H9 (cell line): ENCODE data around the gene CTIF. TPM values are rescaled to one million over a fixed set of nuclear protein-coding genes. Genes with fewer than 3 reads are reported as not detected.
A peak's percentile ranks its signal among the peaks of the same experiment; 100 is the strongest.

ENCODE experiments used
- DNase-seq: peaks from one replicate; pipeline ENCODE4 v3.0.0-alpha.2; 2017
- H2AFZ ChIP-seq: one replicate; pipeline ENCODE4 v1.6.1; 2013; ENCODE audit warnings: mild to moderate bottlenecking, low read length, control low read depth, moderate library complexity
- H2AK5ac ChIP-seq: 2 replicates; pipeline ENCODE4 v1.6.1; 2013; ENCODE audit warnings: low read length, control low read depth, mixed read lengths; ENCODE audit not compliant: insufficient read length
- H2BK120ac ChIP-seq: one replicate; pipeline ENCODE4 v1.6.1; 2013; ENCODE audit warnings: low read depth, mild to moderate bottlenecking, low read length, control low read depth, inconsistent platforms; ENCODE audit not compliant: poor library complexity, severe bottlenecking
- H2BK12ac ChIP-seq: 2 replicates; pipeline ENCODE4 v1.6.1; 2013; ENCODE audit warnings: low read length, control low read depth, mixed read lengths, low read depth; ENCODE audit not compliant: insufficient read length
- H2BK15ac ChIP-seq: 2 replicates; pipeline ENCODE4 v1.6.1; 2013; ENCODE audit warnings: low read depth, low read length, control low read depth
- H2BK20ac ChIP-seq: one replicate; pipeline ENCODE4 v1.6.1; 2013; ENCODE audit warnings: low read depth, mild to moderate bottlenecking, low read length, control low read depth, inconsistent platforms; ENCODE audit not compliant: poor library complexity, severe bottlenecking
- H2BK5ac ChIP-seq: 2 replicates; pipeline ENCODE4 v1.6.1; 2013; ENCODE audit warnings: low read length, control low read depth, mixed read lengths; ENCODE audit not compliant: insufficient read length
- H3K14ac ChIP-seq: 2 replicates; pipeline ENCODE4 v1.6.1; 2013; ENCODE audit warnings: low read length, control low read depth; ENCODE audit not compliant: insufficient read depth
- H3K18ac ChIP-seq: 2 replicates; pipeline ENCODE4 v1.6.1; 2013; ENCODE audit warnings: low read depth, mild to moderate bottlenecking, mixed read lengths, low read length, control low read depth; ENCODE audit not compliant: insufficient read length
- H3K23ac ChIP-seq: 2 replicates; pipeline ENCODE4 v1.6.1; 2013; ENCODE audit warnings: low read length, control low read depth, mixed read lengths, low read depth; ENCODE audit not compliant: insufficient read length
- H3K23me2 ChIP-seq: 2 replicates; pipeline ENCODE4 v1.6.1; 2013; ENCODE audit warnings: low read depth, mild to moderate bottlenecking, mixed read lengths, low read length, control low read depth; ENCODE audit not compliant: insufficient read length, poor library complexity, severe bottlenecking
- H3K27ac ChIP-seq: 2 replicates; pipeline ENCODE4 v1.5.1; 2013; ENCODE audit warnings: low read length, control low read depth, mixed read lengths, low read depth; ENCODE audit not compliant: insufficient read length
- H3K27me3 ChIP-seq: 2 replicates; pipeline ENCODE4 v1.6.1; 2013; ENCODE audit warnings: low read length, control low read depth, inconsistent platforms; ENCODE audit not compliant: insufficient read depth
- H3K4ac ChIP-seq: 2 replicates; pipeline ENCODE4 v1.6.1; 2013; ENCODE audit warnings: low read depth, mild to moderate bottlenecking, control low read depth, inconsistent platforms, low read length, moderate library complexity
- H3K4me1 ChIP-seq: 2 replicates; pipeline ENCODE4 v1.6.1; 2013; ENCODE audit warnings: low read length, control low read depth, inconsistent platforms; ENCODE audit not compliant: insufficient read depth
- H3K4me2 ChIP-seq: 2 replicates; pipeline ENCODE4 v1.6.1; 2013; ENCODE audit warnings: low read length, control low read depth, mixed read lengths; ENCODE audit not compliant: insufficient read length, insufficient read depth
- H3K56ac ChIP-seq: 2 replicates; pipeline ENCODE4 v1.6.1; 2013; ENCODE audit warnings: low read depth, mild to moderate bottlenecking, mixed read lengths, low read length, control low read depth; ENCODE audit not compliant: insufficient read length
- H3K79me1 ChIP-seq: 2 replicates; pipeline ENCODE4 v1.6.1; 2013; ENCODE audit warnings: low read depth, mild to moderate bottlenecking, moderate library complexity, low read length, control low read depth, inconsistent platforms; ENCODE audit not compliant: insufficient read depth, poor library complexity, severe bottlenecking
- H3K79me2 ChIP-seq: 2 replicates; pipeline ENCODE4 v1.6.1; 2013; ENCODE audit warnings: low read length, control low read depth, inconsistent platforms; ENCODE audit not compliant: insufficient read depth
- H3K9ac ChIP-seq: 2 replicates; pipeline ENCODE4 v1.6.1; 2013; ENCODE audit warnings: low read length, control low read depth, mixed read lengths; ENCODE audit not compliant: insufficient read length; ENCODE audit errors: extremely low read depth
- H3K9me3 ChIP-seq: one replicate; pipeline ENCODE4 v1.6.1; 2013; ENCODE audit warnings: low read depth, low read length, inconsistent platforms; ENCODE audit not compliant: control insufficient read depth
- H3T11ph ChIP-seq: one replicate; pipeline ENCODE4 v1.6.1; 2013; ENCODE audit warnings: mild to moderate bottlenecking, low read length, control low read depth, inconsistent platforms
- H4K20me1 ChIP-seq: one replicate; pipeline ENCODE4 v1.6.1; 2013; ENCODE audit not compliant: control insufficient read depth, insufficient read length, insufficient read depth
- H4K5ac ChIP-seq: 2 replicates; pipeline ENCODE4 v1.6.1; 2013; ENCODE audit warnings: low read depth, mild to moderate bottlenecking, mixed read lengths, low read length, control low read depth; ENCODE audit not compliant: insufficient read length
- H4K8ac ChIP-seq: replicated peaks from 2 replicates; pipeline ENCODE4 v1.6.1; 2013; ENCODE audit warnings: low read length, control low read depth, mixed read lengths, low read depth; ENCODE audit not compliant: insufficient read length
- H4K91ac ChIP-seq: 2 replicates; pipeline ENCODE4 v1.6.1; 2013; ENCODE audit warnings: low read depth, mild to moderate bottlenecking, moderate library complexity, mixed read lengths, low read length, control low read depth; ENCODE audit not compliant: insufficient read length
- H3K27ac Mint-ChIP-seq, 3 experiments: 2 replicates in 2 of 3; 3 replicates in 1 of 3; pipeline ENCODE4 v1.8.0; 2020 to 2021; ENCODE audit warnings: mixed read lengths in 3 of 3, mild to moderate bottlenecking in 1 of 3, moderate library complexity in 1 of 3
- H3K27me3 Mint-ChIP-seq: 2 replicates; pipeline ENCODE4 v1.8.0; 2021; ENCODE audit warnings: low read depth, mild to moderate bottlenecking, moderate library complexity, mixed read lengths
- H3K36me3 Mint-ChIP-seq, 3 experiments: 2 replicates in 2 of 3; 3 replicates in 1 of 3; pipeline ENCODE4 v1.8.0; 2020 to 2021; ENCODE audit warnings: low read depth in 3 of 3, mixed read lengths in 3 of 3; ENCODE audit not compliant: insufficient read depth in 1 of 3
- H3K4me1 Mint-ChIP-seq, 2 experiments: 2 replicates each; pipeline ENCODE4 v1.8.0; 2020; ENCODE audit warnings: mixed read lengths in 2 of 2
- H3K4me3 Mint-ChIP-seq, 2 experiments: 2 replicates in 1 of 2; 3 replicates in 1 of 2; pipeline ENCODE4 v1.8.0; 2020 to 2021; ENCODE audit warnings: mild to moderate bottlenecking in 2 of 2, mixed read lengths in 2 of 2, moderate library complexity in 1 of 2
- H3K9me3 Mint-ChIP-seq, 2 experiments: 2 replicates in 1 of 2; 3 replicates in 1 of 2; pipeline ENCODE4 v1.8.0; 2020; ENCODE audit warnings: mild to moderate bottlenecking in 2 of 2, mixed read lengths in 2 of 2, moderate library complexity in 1 of 2
- CTCF ChIP-seq: fragments of 200-600 bp; sonication (generic); conservative IDR thresholded peaks from 3 replicates; pipeline ENCODE4 v1.8.0; 2021; ENCODE audit warnings: antibody characterized with exemption, mild to moderate bottlenecking
- WGBS: extraction: QIAGEN DNeasy Blood & Tissue Kit; methylation state at CpG from one replicate; pipeline ENCODE4 v1.1.7; 2013; ENCODE audit warnings: missing lambda C conversion rate, low lambda C conversion rate, mixed read lengths; ENCODE audit not compliant: insufficient read length; ENCODE audit errors: extremely low coverage; 5-methylcytosine and 5-hydroxymethylcytosine counted together
- total RNA-seq: library from RNA; stranded (reverse); gene quantifications from 2 replicates; pipeline ENCODE4 v1.2.1, GENCODE V29; 2021

CTIF gene
- total RNA-seq, 1 experiment from 2014 or later, result 15.8 TPM

GRCh38 chr18:48675352-48675761, 136.5 kb downstream of the CTIF start:
- Histone ChIP-seq H2BK15ac (no peak overlapping the region), H3K18ac (no peak overlapping the region), H3T11ph (no peak overlapping the region), H2AK5ac (no peak overlapping the region), H3K9me3 (no peaks in the 10 kb centered on the region), H4K8ac (no peak overlapping the region), H3K79me1 (no peaks in the 10 kb centered on the region), H3K9ac (no peak overlapping the region), H3K27ac (no peak overlapping the region), H2AFZ (no peak overlapping the region), H3K4me1 (no peaks in the 10 kb centered on the region), H3K23ac (no peak overlapping the region), H2BK120ac (no peak overlapping the region), H4K5ac (no peak overlapping the region), H2BK5ac (no peak overlapping the region), H3K4me2 (no peak overlapping the region), H3K27me3 (no peaks in the 10 kb centered on the region), H3K79me2 (no peaks in the 10 kb centered on the region), H3K4ac (no peak overlapping the region), H4K20me1 (no peaks in the 10 kb centered on the region), H3K23me2 (no peaks in the 10 kb centered on the region), H3K14ac (no peak overlapping the region), H4K91ac (no peak overlapping the region), H2BK20ac (no peak overlapping the region), H2BK12ac (no peak overlapping the region), H3K56ac (no peak overlapping the region)
- Mint-ChIP-seq H3K4me3 (no peak overlapping the region), H3K4me1 (0 out of 4 replicates have a peak, but pooled peaks cover 0 to 4% of the 10 kb centered on the region in 2 experiments), H3K9me3 (peaks cover 11 to 12% of the 10 kb centered on the region in 2 experiments), H3K27ac (no peak overlapping the region), H3K36me3 (peaks cover 11 to 15% (median 11%) of the 10 kb centered on the region in 3 experiments), H3K27me3 (no peaks in the 10 kb centered on the region)
- TF ChIP-seq CTCF, result peak; percentile 94
- peak; percentile 88 for DNase-seq
- no CpG with 5 or more reads among the region's 10 CpGs for WGBS
